Measurements from ENCODE around the gene DYNAP.

Gene DYNAP, protein sequence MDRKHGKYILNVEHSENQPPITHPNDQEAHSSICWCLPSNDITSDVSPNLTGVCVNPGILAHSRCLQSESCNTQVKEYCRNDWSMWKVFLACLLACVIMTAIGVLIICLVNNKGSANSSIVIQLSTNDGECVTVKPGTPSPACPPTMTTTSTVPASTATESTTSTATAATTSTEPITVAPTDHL

DNA sequence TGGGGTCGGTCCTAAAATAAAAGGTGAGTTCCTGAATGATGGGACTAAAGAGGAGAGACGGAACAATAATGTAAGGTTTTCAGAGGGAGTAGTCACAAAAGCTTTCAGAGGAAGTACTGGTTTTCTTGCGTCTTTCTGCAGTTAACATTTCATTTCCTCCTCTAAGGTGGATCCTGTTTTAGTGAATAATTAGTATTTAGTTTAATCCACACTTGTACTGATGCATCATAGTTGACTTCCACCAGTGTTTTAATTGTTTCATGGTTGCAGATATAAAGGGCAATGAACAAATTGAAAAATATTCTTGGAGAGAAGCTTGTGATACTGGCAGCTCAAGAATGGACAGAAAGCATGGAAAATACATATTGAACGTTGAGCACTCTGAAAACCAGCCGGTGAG is at the start of gene DYNAP:
Gene DYNAP (plus strand): TSS at position 301 of the 400 bp plus-strand sequence. CDS start 38 bp downstream, at position 339.
- no peak for DNase-seq (ENCODE audit: low read depth in 2 of 2)

DNA sequence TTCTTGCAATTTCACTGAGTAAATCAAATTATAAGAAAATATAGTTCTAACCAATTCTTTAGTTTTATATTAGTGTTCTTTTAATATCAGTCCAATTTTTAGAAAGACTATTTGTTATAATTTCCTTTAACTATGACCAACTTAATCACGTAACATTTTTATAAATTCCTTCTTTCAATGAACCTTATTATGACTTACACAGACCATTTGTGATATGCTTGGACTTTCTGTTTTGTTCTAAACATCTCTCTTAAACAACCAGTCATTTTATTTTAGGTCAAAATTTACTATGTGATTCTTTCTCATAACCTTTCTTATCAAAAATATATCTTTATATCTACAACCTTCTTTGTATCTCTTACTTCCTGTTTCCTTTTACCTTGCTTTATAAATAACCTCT is 39.5 kb upstream of the DYNAP start:
- DNase-seq (ENCODE audit: low read depth in 2 of 2) = no peak

DNA sequence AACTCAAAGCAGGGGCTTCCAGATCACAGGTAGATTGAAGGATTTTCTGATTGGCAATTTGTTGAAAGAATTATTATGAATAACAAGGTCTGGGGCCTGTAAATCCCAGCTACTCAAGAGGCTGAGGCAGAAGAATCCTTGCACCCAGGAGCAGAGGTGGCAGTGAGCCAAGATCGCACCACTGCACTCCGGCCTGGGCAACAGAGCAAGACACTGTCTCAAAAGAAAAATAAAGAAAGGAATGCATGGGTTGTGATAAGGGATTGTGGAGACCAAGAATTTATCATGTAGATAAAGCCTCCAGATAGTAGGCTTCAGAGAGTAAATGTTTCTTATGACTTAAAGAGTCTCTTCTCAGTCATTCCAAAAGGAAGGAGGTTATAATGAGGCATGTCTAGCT is 35.8 kb upstream of the DYNAP start:
- DNase-seq (ENCODE audit: low read depth in 2 of 2) = no peak

DNA sequence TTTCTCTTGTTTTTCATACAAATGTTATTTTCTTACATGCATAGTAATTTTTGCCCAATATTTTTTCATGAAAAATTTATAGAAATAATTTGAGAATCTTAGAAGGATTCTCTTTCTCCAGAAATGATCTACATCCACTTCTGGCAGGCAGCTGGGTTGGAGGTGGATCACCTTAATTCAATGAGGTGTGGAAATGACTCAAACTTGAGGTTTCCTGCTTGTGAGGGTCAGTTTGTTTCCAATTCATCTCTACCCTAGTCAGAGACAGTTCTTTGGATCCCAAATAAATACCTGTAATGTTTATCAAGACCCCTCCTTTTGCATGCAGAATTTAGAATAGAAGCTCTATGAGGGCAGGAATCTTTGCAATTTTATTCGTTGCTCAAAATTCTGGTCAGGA is 35.0 kb upstream of the DYNAP start:
- no peak for DNase-seq (ENCODE audit: low read depth in 2 of 2)

DNA sequence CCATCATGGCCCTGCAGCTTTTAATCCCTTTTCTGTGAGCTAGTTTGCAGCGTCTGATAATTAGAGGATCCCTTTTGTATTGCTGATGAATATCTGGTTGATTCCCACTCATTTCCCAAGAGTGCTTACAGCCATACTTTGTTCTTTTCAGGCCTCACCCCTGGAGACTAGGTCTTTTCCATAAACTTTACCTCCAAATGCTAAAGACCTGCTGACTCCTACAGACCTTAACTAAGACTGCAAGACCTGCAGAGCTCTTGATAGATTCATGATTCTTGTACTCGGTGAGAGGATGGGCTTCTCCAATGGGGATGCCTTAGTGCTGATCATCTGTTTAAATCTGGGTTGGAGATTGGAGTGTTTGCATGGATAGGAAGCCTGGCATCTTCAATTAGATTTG is 33.1 kb upstream of the DYNAP start:
- no peak for DNase-seq (ENCODE audit: low read depth in 2 of 2)

DNA sequence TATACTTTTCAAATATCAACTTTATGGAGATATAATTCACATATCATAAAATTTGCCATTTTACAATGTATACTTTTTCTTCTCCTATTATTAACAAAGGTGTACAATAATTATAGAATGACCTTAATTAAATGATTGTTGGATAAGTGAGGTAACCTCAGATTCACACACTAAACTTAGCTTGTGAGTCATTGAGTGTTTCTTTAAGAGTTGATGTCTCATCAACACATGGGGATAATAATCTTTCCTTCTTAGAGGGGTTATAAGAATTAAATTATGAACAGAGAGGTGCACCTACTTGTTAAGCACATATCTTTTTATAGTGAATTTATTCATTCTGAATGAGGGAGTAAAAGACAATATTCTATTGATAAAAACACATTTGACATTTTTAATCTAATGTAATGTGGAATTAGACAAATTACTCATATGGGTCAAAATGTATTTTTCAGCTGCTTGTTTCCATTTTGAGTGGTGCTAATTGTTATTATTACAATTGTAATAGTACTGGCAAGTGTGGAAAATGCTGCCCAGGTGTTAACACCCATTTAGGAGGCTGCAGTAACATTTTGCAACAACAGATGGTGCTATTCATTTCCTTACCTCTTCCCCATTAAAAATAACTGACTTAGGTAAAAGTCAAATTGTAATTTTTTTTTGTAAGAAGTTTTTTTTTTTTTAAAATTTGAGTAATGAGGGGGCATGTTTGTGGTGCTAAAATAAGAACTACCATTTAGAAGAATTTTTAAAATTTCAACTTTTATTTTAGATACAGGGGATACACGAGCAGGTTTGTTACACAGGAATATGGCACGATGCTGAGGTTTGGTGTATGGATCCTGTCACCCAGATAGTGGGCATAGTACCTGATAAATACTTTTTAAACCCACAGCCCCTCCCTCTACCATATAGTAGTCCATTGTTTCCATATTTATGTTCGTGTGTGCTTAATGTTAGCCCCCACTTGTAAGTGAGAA is 32.1 kb upstream of the DYNAP start:
- no peak for DNase-seq (ENCODE audit: low read depth in 2 of 2)

DNA sequence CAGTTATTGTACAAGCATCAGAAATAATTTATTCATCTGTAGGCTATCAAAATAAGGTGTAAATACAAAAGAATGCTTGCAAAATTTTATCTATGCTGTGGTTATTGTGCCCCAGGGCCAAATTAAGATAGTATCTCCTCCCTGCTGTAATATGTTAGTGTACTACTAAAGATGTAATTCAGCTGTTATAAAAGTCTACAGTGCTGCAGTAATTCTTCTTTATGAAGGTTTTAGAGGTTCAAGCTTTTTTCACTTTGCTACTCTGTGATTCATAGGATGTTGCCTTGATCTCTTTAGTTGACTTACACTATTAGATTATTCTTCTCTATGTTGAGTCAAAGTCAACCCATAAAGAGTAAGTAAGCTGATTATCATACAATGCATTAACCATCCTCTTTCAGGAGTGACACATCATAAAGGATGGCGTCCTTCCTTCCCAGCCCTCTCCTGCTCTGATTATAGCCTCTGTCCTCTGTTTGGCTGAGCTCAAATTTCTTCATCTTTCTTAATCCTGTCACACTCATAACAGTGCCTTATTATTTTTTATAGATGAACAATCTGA is 29.3 kb upstream of the DYNAP start:
- no peak for DNase-seq (ENCODE audit: low read depth in 2 of 2)

DNA sequence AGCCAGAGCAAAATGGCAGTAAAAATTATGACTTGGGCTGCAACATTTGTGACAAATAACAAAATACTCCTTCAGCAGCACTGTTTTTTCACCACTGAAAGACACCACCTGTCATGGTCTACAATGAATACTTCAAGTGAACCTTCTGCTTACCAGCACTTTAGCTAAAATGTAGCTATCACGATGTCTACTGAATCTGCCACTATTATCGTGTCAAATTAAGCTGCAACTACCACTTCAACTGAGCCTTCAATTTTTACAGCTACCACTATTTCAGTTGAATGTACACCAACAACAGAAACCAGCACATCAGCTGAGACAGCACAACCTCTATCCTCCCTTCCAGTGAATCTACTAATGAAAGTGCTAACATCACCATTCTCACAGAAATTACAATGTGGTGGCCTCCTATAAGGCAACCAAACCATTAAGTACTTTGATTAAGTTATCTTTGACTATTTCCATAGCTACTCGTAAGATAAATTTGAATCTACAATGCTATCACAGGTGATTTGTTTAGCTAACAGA is 10.8 kb upstream of the DYNAP start:
- DNase-seq (ENCODE audit: low read depth in 2 of 2) = no peak

DNA sequence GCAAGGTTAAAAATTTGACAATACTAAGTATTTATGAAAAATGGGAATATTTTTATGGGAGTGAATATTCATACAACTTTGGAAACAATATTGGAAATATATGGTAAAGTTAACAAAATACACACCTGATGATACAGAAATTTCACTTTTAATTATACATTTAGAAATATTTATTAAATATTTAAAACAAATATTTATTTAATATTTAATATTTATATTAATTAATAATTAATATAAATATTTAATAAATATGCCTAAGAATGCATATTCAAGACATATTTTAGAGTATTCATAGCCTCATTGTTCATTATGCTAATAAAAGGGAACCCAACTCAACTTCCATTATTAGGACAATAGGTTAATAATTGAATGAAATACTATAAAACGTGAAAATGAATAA is 7.0 kb upstream of the DYNAP start:
- DNase-seq (ENCODE audit: low read depth in 2 of 2) = no peak

DNA sequence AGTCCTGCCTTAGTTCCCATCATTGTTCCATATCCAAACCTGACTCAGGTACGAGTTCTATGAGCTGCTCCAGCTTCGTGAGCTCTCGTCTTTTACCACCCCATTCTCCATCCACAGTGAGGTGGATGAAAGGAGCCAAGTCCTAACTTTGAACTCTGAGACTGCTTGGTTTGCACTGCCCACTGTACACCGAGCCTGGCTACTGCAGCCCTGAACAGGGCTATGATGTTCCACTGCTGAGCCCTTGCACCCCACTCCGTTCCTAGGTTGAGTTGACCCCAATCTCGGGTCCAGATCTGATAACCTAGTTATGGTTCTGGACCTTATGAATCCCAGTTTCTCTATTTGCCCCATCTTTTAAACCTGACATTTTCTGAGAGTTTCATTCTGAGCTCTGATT is 5.3 kb upstream of the DYNAP start:
- no peak for DNase-seq (ENCODE audit: low read depth in 2 of 2)

DNA sequence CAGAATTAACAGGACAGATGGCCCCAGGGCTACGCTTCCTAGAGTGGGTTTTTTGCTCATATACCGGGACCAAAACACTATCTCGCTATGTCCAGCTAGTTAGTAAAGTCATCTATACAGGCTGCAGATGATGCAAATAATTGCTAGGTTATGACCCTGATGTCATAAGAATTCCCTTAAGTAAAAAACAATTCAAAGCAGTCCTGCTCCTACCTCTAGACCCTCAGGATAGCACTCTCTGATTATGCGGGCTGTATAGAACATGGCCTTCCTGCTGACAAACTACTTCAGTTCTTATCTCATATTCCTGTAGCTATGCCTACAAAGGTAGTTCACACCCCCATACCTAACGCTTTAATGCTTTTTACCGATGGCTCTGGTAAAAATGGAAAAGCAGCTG is 13.2 kb downstream of the DYNAP start:
- no peak for DNase-seq (ENCODE audit: low read depth in 2 of 2)

DNA sequence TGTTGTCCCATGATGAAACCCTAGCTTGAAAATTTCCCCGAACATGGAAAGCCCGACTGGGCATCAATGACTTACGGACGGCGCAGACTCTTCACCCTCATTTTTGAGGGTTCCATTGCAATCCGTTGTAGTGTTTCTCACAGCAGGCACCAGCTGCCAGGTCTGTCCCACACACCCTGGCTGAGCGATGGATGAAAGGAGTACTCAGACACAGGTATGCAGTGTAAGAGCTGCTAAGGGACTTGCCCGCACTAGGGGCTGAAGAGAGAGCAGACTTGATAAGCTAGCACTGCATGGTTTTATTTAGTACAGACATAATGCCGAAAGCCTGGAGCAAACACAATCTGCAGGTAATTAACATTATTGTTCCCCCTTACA is 15.8 kb downstream of the DYNAP start:
- no peak for DNase-seq (ENCODE audit: low read depth in 2 of 2)

DNA sequence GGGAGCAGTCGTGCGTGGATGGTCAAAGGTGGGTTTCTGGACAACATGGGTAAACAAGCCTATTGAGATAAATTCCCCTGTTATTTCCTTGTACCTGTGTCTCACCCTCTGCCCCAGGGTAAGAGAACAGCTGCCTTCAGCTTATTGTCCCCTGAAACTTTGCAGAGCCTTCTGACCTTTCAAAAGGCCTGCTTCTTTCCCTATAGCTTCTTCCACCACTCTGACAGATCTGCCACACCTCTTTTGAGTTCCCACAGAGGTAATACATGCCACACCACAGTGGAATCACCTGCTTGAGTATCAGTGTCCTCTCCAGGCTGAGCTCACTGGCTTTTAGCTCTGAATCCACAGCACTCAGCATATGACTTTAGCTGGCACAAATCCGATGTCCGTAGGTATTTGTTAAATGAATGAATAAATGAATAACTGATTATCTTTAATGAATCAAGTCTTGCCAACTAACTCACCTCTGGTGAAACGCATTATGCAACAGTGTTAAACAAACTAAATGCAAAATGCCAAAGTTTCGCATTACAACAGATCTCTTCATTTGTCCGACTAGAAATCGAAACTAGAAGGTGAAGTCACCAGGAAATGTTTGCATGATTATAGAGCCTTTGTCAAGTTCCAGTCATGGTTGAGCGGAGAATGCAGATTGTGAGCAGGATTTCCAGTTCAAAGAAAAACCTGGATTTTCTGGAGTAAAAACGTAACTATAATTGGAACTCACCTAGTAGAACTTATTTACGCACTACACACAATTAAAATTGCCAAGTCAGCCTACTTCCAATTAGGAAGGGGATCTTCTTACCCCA is 16.4 kb downstream of the DYNAP start:
- DNase-seq (ENCODE audit: low read depth in 2 of 2) = no peak

DNA sequence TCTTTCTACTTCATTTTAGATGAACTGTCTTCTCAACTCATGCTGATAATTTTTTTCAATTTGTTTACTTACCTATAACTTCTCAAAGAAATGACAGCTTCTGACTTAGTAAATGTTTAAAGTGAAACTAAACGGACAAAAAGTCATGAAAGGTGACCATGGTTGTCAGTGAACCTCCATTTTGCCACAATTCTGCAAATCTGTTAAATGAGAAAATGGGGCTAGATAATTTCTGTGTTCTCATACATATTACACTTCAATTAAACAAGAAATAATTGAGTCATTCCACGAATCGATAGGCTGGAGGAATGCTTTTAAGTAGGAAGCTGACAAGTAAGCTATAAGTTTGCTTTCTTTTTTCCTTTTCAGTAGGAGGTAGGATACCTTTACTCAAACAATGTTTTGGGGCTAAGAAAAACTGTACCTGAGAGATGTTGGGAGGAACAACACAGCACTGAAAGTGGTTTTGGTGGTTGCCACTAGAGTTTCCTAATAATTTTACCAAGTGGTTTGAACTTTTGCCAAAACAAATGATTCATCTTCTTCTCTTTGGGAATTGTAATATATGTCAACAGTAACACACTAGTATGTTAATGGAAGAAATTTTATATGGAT is 17.1 kb downstream of the DYNAP start:
- DNase-seq (ENCODE audit: low read depth in 2 of 2) = no peak

DNA sequence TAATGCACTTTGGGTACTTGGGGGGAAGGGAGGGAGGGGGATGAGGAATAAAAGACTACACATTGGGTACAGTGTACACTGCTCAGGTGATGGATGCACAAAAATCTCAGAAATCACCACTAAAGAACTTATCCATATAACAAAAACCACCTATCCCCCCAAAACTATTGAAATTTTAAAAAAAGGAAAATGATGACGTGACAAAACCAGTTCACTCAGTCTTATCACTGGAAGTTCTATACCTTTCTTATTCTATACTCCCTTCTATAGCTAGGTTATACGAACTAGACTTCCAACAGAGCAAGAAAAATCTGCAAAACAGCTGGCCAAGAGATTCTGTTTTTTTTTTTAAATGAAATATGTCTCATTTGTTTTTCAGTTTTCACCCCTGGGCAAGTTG is 20.8 kb downstream of the DYNAP start:
- DNase-seq (ENCODE audit: low read depth in 2 of 2) = no peak

DNA sequence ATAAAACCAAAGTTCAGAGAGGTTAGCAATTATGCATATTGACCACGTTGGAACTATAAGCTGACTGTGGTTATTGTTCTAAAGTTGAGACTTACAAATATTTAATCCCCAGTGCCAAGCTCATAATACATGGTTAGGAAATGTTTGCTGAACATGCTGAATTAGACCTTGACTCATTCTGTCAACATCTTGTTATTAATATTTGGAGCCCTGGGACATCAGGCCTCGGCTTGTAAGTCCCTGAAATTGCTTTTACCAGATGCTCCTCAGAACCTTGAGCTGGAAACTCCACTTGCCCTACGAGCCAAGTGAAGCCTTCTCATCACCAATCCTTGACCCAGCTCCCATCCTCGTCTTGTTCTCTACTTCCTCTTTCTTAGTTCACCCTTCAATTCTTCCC is 21.2 kb downstream of the DYNAP start:
- DNase-seq (ENCODE audit: low read depth in 2 of 2) = no peak

DNA sequence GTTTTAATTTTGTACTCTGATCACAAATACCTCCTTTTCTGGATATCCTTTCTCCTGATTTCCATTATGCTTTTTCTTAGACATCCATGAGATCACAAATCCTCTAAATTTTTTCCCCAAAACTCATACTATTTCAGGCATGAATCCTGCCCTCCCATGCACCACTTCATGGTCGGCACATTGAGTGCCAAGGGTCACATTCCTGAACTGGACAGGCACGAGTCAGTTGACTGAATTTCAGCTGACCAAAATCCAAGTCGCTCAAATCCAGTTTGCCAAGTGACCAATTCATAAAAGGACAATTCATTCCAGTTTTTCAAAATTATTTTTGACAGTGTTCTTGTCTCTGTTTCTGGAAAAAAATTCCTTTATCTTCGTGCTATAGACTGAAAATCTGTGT is 22.1 kb downstream of the DYNAP start:
- no peak for DNase-seq (ENCODE audit: low read depth in 2 of 2)

DNA sequence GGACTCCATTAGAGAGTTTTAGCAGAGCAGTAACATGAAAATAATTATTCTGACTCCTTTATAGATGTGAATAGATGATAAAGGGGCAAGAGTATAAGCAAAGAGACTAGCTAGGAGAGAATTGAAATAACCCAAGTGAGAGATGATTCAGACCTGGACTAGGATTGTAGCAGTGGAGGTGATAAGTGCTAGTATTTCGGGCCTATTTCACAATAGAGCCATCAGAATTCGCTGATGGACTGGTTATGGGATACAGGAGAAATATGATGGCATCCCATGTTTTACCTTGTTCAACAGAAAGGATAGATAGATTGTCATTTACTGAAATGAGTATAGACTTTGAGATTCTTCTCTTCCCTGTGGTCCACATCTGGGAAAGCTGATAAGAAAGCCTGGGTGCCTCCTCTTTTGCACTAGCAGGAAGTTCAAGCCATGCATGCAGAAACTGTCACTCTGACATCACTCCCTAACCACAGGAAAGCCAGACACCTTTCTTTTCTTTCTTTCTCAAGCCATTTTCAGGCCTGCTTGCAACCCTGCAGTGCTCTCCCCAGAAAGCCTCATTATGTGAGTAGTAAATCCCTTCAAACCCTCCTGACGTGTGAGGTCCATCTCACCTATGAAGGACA is 25.3 kb downstream of the DYNAP start:
- no peak for DNase-seq (ENCODE audit: low read depth in 2 of 2)

DNA sequence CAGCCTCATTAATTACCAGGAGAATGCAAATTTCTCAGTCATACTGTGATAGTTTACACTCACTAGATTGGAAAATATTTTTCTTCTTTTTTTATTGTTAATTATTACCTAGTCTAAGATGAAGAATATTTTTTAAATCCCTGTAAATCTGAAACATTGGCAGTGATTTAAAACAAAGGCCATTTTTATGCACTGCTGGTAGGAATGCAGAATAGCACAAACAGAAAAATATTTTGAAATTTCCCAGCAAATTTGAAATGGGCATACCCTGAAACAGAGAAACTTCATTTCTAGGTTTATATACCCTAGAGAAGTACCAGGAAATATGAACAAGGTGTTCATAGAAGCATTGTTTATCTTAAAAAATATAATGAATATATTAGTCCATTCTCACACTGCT is 31.0 kb downstream of the DYNAP start:
- no peak for DNase-seq (ENCODE audit: low read depth in 2 of 2)

DNA sequence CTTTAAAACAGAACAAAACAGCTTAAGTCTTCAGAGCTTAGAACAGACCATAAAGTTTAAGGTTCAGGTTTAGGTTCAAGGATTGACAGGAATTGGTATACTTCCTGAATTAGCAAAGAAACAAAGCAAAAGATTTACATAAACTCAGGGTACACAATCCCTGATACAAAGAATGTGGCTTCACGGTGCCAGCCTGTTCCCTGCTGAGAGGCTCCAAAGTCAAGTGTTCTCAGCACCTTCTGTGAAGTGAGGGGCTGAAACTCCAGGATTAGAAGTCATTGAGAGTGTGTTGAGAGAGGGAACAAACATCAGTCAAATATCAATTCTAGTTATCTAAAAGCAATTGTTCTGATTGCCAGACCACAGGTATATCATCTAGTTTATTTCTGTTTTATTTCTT is 35.7 kb downstream of the DYNAP start:
- no peak for DNase-seq (ENCODE audit: low read depth in 2 of 2)

DNA sequence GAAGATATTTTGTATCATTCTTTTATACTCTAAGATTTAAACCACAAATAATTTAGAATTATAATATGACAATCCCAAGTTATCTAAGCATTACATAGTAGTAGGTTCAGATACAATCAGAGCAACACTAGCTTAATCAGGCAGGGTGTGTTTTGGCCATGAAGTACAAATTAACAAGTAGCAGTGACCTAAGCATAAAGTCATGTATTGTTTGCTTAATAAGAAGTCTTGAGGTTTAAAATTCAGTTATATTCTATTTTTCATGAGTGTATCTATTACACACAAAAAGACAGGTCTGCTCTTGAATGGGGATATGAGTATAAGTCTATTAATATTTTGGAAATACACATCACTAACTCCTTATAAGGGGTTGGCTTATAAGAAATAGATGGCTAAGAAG is 39.9 kb downstream of the DYNAP start:
- no peak for DNase-seq (ENCODE audit: low read depth in 2 of 2)

Measured in stimulated activated CD8-positive, alpha-beta memory T cell treated with anti-CD3 and anti-CD28 coated beads, Interleukin-7, amount 100 ng/mL, for 1 hour (primary cell).